ENCODE data around the gene RPAP2. TPM values are rescaled to one million over a fixed set of nuclear protein-coding genes. Genes with fewer than 3 reads are reported as not detected.

Gene RPAP2
- total and polyA plus RNA-seq, 2 donors (not counting 3 experiments of a cell fraction or from before 2014, with no cell fraction given): 4.3 to 24.9 TPM

GRCh38 chr1:92323473-92324453 lies 24.9 kb downstream of the RPAP2 start:
- intact Hi-C loops (cut with micrococcal nuclease) (no loop called here), dilution Hi-C loops (cut with MboI; ENCODE audit: extremely low pct_ligation_motif_present, low sequenced_read_pairs) (no loop called here)
- no peaks in the 10 kb centered on the region for H3K79me2 ChIP-seq (ENCODE audit: control insufficient read depth, insufficient read depth, low read length)
- H3K36me3 ChIP-seq (ENCODE audit: control insufficient read depth in 2 of 2, extremely low read depth in 1 of 2, insufficient read depth in 2 of 2, low read length in 2 of 2): peaks cover 6 to 13% of the 10 kb centered on the region in 2 experiments
- H3K4me1 ChIP-seq (ENCODE audit: control insufficient read depth, extremely low read depth, insufficient read depth, low read length): no peaks in the 10 kb centered on the region
- TF ChIP-seq CTCF (IDR thresholded peaks at IDR 0.05; ENCODE audit: extremely low read depth in 1 of 2, insufficient read depth in 1 of 2, low read depth in 1 of 2, low read length in 2 of 2) (no peak), MYC (IDR thresholded peaks at IDR 0.05; ENCODE audit: low read depth, low read length) (no peak), GATA2 (IDR thresholded peaks at IDR 0.05; ENCODE audit: insufficient read depth, insufficient read length, low read depth, low read length) (no peak), JUN (IDR thresholded peaks at IDR 0.05; ENCODE audit: borderline replicate concordance, insufficient read depth, insufficient read length, low read depth) (no peak), MAX (IDR thresholded peaks at IDR 0.05; ENCODE audit: insufficient read depth, insufficient read length) (no peak), POLR2AphosphoS5 (IDR thresholded peaks at IDR 0.05; ENCODE audit: insufficient read depth, low read depth, low read length) (no peak), POLR2A (IDR thresholded peaks at IDR 0.05; ENCODE audit: low read depth, low read length) (no peak), EZH2 (IDR thresholded peaks at IDR 0.05; ENCODE audit: borderline replicate concordance, low read depth, low read length, severe bottlenecking) (no peak), FOS (IDR thresholded peaks at IDR 0.05; ENCODE audit: borderline replicate concordance, insufficient read depth, low read length) (no peak)
- no peak overlapping the region for H2AFZ ChIP-seq (ENCODE audit: low read depth, low read length)
- H3K27me3 ChIP-seq (ENCODE audit: control insufficient read depth in 2 of 2, insufficient read depth in 2 of 2, low read length in 2 of 2): no peaks in the 10 kb centered on the region
- no peak overlapping the region for H3K4me2 ChIP-seq (ENCODE audit: insufficient read depth, low read length)
- DNase-seq (ENCODE audit: low read depth, low spot score) (no peak), FAIRE-seq (peak; percentile 8)
- ChIA-PET CTCF (interaction anchor here (1.8 kb wide), 1 partner anchor 13 kb away, joined by 4 read pairs; no protein-coding TSS in a partner anchor), POLR2A (no interaction called here)
- no peaks in the 10 kb centered on the region for H3K9me1 ChIP-seq (replicated peaks; ENCODE audit: control insufficient read depth, extremely low read depth, insufficient read depth, low read length)
- H4K20me1 ChIP-seq (replicated peaks; ENCODE audit: control insufficient read depth, extremely low read depth, insufficient read depth, low read length): no peaks in the 10 kb centered on the region
- no peaks in the 10 kb centered on the region for H3K9me3 ChIP-seq (replicated peaks; ENCODE audit: control insufficient read depth, insufficient read depth, low read length)
- H3K27ac ChIP-seq (ENCODE audit: insufficient read depth, low read depth, low read length): no peak overlapping the region
- BruUV-seq (replicated peaks): no TSS peak
- H3K4me3 ChIP-seq (replicated peaks in 1 of 3; ENCODE audit: insufficient read depth in 1 of 3, low read depth in 1 of 3, low read length in 3 of 3): no peak overlapping the region
- no peak overlapping the region for H3K9ac ChIP-seq (replicated peaks; ENCODE audit: extremely low read depth, insufficient read depth, low read length)

Data from endothelial cell of umbilical vein (primary cell).